Lung (tissue), 12 donors: Measurements from ENCODE around the gene CD44. TPM values are rescaled to one million over a fixed set of nuclear protein-coding genes. Genes with fewer than 3 reads are reported as not detected.

Experiments
- ATAC-seq: fragments of 200-7000 bp; cut with Tn5 transposase; one replicate; pipeline ENCODE4 v1.9.1; 2020; ENCODE audit warnings: moderate number of reproducible peaks; ENCODE audit not compliant: insufficient read depth, low FRiP score
- DNase-seq, 3 donors: peaks; one replicate each; pipeline ENCODE4 v3.0.0-alpha.2; 2013 to 2017
- H3K27ac ChIP-seq, 2 donors: one replicate each; pipeline ENCODE4 v1.5.1; 2013; ENCODE audit warnings: mild to moderate bottlenecking in 2 of 2, moderate library complexity in 2 of 2, control low read depth in 1 of 2, inconsistent platforms in 1 of 2, low read depth in 1 of 2, low read length in 1 of 2
- H3K27me3 ChIP-seq, 3 donors: one replicate each; pipeline ENCODE4 v1.5.1; 2013; ENCODE audit warnings: low read length in 2 of 3; ENCODE audit not compliant: control insufficient read depth in 3 of 3, insufficient read depth in 3 of 3
- H3K36me3 ChIP-seq, 4 donors: one replicate each; pipeline ENCODE4 v1.5.1; 2013; ENCODE audit warnings: low read length in 4 of 4, mild to moderate bottlenecking in 1 of 4, moderate library complexity in 1 of 4; ENCODE audit not compliant: control insufficient read depth in 4 of 4, insufficient read depth in 4 of 4
- H3K4me1 ChIP-seq, 5 donors: one replicate each; pipeline ENCODE4 v1.5.1; 2013; ENCODE audit warnings: low read length in 5 of 5, mild to moderate bottlenecking in 2 of 5, moderate library complexity in 1 of 5; ENCODE audit not compliant: control insufficient read depth in 5 of 5, insufficient read depth in 5 of 5
- H3K4me3 ChIP-seq: one replicate; pipeline ENCODE4 v1.5.1; 2013; ENCODE audit warnings: mild to moderate bottlenecking, control low read depth, moderate library complexity
- H3K9ac ChIP-seq, 2 donors: one replicate each; pipeline ENCODE4 v1.5.1; 2013; ENCODE audit warnings: low read length in 2 of 2, control low read depth in 1 of 2; ENCODE audit not compliant: insufficient read depth in 1 of 2
- H3K9me3 ChIP-seq, 4 donors: one replicate each; pipeline ENCODE4 v1.5.1; 2013; ENCODE audit warnings: low read length in 3 of 4, mild to moderate bottlenecking in 1 of 4, moderate library complexity in 1 of 4; ENCODE audit not compliant: control insufficient read depth in 4 of 4, insufficient read depth in 3 of 4
- CTCF ChIP-seq: IDR thresholded peaks from 2 replicates; pipeline ENCODE4 v1.5.1; 2012; ENCODE audit warnings: mild to moderate bottlenecking; ENCODE audit errors: control extremely low read depth, extremely low read depth
- WGBS, 2 donors: extraction: QIAGEN DNeasy Blood & Tissue Kit; methylation state at CpG; one replicate each; pipeline ENCODE4 v1.1.7; 2013; 5-methylcytosine and 5-hydroxymethylcytosine counted together
- polyA plus RNA-seq, 2 donors: library from polyadenylated mRNA; stranded (reverse); fragments of 200-250 nt; gene quantifications; one replicate each; pipeline ENCODE4 v1.2.1, GENCODE V29; 2013
- total RNA-seq, 2 donors: library from RNA; depleted of rRNA in 1 of 2; stranded (reverse); fragments of >200 nt in 1 of 2; gene quantifications; one replicate each; pipeline ENCODE4 v1.2.1, GENCODE V29; 2014 to 2021
- donor health status: control.
- donor health status: control.
- donor health status: Bipolar disorder and iron deficiency.
- donor health status: healthy.
- donor health status: DM: yes; HTN: yes; CAD: no.

The CD44 gene
- total and polyA plus RNA-seq, 4 donors: 115 to 636 (median 544) TPM

DNA sequence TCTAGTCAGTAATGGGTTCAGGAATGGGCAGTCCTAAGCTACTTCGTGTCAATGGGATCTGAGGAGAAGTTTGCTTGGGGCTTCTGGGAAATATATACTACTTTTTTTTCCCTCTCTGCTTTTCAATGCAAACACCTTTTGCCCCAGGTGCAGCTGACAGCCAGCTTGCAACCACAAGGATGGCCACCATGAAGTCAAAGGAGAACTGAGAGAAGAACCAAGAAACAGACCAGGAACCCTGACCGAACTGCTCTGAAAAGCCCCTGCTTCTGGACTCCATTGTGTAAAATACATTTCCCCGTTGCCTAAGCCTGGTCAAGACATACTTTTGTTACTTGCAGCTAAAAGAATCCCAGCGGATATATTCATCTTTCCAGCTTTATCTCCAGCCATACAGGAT is 20.1 kb upstream of the CD44 start:
- Histone ChIP-seq H3K4me1 (peaks cover 2 to 20% (median 4%) of the 10 kb centered on the region in 5 donors), H3K27ac (no peak overlapping the region), H3K36me3 (no peaks in the 10 kb centered on the region), H3K4me3 (no peak overlapping the region), H3K9ac (no peak overlapping the region), H3K9me3 (no peaks in the 10 kb centered on the region), H3K27me3 (no peaks in the 10 kb centered on the region)
- no peak for TF ChIP-seq CTCF
- DNase-seq: no peak
- WGBS, 2 donors: 92 to 94% methylated on average over 4 of the region's 4 CpGs
- ATAC-seq: no peak

- no peaks in the 10 kb centered on the region for H3K9me3 ChIP-seq
These were observed 17.6 kb upstream of the CD44 start for GRCh38 chr11:35121326-35121865.

DNA sequence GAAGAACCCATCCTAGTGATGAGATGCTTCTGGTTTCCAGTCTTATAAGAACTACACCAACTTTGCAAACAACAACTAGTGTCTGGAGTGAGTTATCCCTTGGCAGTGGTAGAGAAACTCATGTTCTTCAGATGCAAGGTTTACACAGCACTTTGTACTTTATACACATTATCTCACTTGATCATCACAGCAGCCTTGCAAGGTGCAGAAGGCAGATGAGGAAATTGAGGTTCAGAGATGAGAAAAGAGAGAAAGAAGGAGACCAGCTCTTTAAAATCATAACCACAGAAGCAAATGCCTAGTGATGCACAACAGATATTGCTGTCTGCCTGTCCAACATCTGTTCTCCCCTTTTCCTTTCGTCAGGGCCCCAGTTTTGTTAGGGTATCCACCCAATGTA is 16.7 kb upstream of the CD44 start:
- Histone ChIP-seq H3K27me3 (no peaks in the 10 kb centered on the region), H3K9me3 (no peaks in the 10 kb centered on the region), H3K27ac (no peak overlapping the region), H3K4me3 (no peak overlapping the region), H3K4me1 (peaks cover 0 to 4% (median 3%) of the 10 kb centered on the region in 5 donors), H3K9ac (no peak overlapping the region), H3K36me3 (no peaks in the 10 kb centered on the region)
- no peak for TF ChIP-seq CTCF
- WGBS, 2 donors: 43 to 82% methylated on average over 1 of the region's 1 CpG
- ATAC-seq (no peak), DNase-seq (no peak)

More at GRCh38 chr11:35121326-35121865, 17.6 kb upstream of the CD44 start:
- WGBS, 2 donors: 73 to 88% methylated on average over 2 of the region's 2 CpGs
- no peak overlapping the region for H3K9ac ChIP-seq
- H3K4me1 ChIP-seq: peaks cover 0 to 10% (median 4%) of the 10 kb centered on the region in 5 donors
- H3K36me3 ChIP-seq: no peaks in the 10 kb centered on the region
- H3K27me3 ChIP-seq: no peaks in the 10 kb centered on the region
- no peak for TF ChIP-seq CTCF
- H3K27ac ChIP-seq: no peak overlapping the region
- ATAC-seq (no peak), DNase-seq (no peak)
- no peak overlapping the region for H3K4me3 ChIP-seq
